ENCODE measurements around the gene VPS26A.
"Not testable (repeated sequence)": the region's sequence is repeated elsewhere in the genome, so short reads cannot be mapped to it uniquely, and the experiment has no call there.

VPS26A gene

DNA sequence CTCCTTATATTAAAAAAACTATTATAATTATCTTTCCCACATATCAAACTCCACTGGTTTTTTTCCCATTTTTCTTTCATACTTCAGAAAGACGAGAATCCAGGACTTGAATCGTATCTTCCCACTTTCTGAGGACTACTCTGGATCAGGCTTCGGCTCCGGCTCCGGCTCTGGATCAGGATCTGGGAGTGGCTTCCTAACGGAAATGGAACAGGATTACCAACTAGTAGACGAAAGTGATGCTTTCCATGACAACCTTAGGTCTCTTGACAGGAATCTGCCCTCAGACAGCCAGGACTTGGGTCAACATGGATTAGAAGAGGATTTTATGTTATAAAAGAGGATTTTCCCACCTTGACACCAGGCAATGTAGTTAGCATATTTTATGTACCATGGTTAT, 20.2 kb upstream of the VPS26A start:
- DNase-seq = no peak

DNA sequence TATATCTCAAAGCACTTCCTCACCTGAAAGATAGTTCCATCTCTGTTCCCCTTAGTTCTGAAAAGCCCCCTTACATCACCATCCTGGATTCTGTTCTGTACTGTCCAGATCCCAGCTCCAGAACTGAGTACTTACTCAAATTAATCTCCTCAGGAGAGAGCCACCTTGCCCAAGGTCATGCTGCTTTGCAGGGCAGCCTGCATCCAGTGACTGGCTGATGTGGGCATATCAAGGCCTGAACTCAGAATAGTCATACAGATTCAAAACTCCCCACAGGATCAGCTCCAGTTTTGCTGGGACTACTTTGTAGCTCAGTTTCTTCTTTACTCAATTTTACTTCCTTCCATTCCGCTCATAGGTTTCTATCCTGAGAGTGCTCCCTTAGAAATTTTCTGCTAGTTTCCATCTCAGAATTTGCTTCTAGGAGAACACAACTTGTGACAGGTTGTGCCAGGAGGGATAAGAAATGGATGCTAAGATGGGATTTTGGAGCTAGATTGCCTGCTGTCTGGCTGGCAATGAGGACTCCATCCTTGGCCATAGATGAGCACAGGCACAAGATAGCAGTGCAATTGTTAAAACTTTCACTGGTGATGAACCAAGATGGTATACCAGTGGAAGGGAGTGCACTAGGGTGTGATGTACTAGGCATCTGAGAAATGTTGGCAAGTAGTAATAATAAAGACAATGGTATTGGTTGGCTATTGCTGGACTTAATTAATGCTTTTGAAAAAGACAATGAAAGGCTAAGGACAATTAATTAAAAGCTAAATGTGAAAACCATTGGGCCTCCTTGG, 18.8 kb upstream of the VPS26A start:
- no peak for DNase-seq

DNA sequence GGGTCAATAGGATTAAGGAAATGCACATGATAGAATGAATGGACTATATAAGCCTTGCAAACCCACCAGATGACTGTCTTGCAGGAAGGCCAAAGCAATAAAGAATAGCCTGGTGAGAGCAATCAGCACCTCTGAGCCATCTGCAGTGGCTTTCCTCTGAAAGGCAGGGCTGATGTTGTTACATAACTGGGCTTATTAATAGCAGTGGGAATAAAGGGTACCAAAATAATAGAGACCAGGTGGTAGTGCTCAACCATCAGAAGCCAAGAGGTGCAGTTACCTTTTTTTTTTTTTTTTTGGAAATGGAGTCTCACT, 16.8 kb upstream of the VPS26A start:
- DNase-seq = no peak

DNA sequence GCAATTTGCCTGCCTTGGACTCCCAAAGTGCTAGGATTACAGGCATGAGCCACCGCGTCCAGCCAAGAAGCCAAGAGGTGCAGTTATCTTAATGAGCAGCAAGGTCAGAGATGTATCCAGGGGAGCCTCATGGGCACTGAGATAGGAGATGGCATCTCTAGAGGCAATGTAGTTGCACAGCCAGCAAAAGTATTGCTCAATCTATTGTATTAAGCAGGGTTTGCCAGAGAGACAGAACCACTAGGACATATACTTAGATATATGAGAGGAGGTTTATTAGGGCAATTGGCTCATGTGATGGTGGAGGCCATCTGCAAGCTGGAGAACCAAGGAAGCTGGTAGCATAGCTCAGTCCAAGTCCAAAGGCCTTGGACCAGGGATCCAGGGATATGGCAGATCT, 16.3 kb upstream of the VPS26A start:
- no peak for DNase-seq

DNA sequence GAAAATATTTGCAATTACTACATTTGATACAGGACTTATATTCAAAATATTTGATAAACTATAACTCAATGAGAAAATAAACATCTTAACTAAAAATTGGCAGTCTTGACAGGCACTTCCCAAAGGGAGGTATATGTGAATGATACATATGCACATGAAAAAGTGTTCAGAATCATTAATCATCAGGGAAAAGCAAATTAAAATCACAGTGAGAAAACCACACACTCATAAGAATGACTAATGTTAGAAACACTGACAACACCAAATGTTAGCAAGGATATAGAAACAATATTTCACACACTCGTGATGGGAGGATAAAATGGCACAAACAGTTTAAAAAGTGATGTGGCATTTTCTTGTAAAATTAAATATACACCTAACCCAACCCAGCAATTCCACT, 4.1 kb upstream of the VPS26A start:
- no peak for DNase-seq

DNA sequence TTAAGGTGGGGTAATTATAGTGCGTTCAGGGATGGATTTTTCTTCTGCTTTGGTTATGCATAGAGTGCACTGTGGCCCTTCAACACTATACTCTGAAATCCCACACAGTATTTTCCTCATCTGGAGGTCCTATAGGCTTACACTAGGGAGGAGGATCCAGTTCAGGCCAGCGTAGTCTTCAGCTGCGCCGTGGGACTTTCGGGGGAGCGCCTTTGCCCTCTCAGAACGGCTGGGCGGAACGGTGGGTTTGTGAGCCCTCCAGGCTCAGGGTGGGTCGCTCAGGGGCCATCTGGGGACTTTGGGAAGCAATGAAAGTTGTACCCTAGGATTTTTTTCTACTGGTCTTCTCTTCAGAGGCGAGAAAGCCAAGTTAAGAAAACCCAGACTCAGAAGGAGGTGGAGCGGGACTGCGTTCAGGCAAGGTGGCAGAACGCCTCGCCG, 652 bp upstream of the VPS26A start:
- DNase-seq = peak; percentile 75

DNA sequence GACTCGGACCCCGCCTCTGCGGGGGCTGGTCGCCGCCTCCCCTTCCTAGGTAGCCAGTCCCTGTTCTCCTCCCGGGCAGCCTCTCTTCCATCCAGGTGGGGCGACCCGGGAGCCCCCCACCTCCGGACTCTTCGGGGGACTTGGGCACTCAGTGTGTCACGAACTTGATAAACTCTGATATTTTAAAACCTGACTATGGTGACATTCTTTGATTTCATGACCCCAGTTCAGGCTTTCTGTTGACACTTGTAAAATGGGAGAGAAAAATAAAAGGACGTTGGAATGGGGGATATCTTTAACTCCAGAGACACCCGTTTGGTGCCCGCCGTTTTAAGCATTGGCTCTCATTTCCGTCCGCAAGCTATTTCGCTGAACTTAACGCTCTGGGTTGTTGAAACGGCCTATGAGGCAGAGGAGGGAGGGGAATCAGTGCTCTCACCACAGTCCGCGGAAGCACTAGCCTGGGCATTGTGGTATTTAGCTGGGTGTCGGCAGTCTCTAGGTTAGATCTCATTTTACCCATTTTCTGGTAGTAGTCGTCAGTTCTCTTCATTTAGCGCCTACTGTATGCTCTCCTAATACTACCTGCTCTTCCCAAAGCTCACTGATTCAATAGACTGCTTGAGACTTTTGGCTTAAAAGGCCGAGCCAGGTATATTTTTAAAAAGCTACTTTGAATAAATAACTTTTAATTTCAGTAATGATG, 738 bp downstream of the VPS26A start:
- peak; percentile 62 for DNase-seq

DNA sequence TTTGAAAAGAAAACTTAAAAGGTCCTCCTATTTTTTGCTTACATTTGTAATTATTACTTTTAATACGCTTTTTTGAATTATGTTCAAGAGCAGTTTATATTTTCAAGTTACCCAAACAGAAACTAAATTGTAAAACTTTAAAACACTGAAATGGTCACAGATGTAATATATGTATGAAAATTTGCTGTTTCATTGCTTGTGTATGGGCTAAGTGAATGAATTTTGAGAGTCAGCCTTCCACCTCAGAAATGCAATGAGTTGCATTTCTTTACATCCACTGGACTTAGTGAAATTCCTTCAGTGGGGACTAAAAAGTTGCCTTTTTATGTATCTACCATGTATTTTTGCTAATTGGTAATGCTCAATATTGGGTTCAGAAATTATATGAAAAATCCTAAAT, 1.6 kb downstream of the VPS26A start:
- DNase-seq = no peak

DNA sequence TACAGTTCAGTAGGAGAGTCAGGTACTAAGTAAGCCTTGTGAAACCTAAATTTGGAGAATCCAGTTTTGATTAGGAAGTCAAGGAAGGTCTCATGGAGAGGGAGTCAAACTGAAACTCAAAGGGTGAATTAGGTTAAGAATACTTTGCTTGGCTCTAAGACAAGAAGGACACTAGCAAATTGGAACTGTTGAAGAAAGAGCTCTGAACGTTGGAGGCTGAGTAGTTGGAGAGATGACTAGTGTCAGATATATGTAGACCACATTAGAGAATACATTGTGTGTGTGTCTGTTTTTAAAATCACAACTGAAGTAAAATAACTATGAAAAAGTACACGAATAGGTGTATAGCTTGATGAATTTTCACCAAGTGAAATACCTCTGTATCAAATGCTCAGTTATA, 6.3 kb downstream of the VPS26A start:
- DNase-seq = peak; percentile 8

DNA sequence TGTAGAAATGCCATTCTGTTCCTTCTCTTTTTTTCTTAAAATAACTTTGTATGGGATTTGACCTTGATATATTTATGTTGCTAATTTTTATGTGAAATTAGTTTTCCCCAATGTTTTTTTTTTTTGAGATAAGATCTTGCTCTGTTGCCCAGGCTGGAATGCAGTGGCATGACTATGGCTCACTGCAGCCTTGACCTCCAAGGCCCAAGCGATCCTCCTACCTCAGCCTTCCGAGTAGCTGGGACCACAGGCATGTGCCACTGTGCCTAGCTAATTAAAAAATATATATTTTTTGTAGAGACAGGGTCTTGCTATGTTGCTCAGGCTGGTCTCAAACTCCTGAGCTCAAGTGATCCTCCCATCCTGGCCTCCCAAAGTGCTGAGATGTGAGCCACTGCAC, 16.0 kb downstream of the VPS26A start:
- DNase-seq = no peak

DNA sequence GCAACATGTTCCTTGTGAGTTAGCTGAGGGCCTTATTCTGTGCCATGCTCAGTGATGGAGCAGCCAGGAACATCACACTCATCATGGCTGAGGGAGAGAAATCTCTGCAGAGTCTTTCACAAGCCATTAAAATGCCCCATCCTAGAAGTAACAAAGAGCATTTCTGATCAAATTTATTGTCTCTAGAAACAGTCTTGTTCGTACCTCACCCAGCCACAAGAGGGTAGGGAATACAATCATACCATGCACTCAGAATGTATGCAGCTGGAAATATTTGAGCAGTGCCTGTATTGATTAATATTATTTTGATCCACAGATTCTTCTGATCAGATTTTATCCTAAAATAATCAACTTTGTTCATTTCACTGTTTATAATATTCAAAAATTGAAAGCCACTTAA, 17.3 kb downstream of the VPS26A start:
- DNase-seq = no peak

DNA sequence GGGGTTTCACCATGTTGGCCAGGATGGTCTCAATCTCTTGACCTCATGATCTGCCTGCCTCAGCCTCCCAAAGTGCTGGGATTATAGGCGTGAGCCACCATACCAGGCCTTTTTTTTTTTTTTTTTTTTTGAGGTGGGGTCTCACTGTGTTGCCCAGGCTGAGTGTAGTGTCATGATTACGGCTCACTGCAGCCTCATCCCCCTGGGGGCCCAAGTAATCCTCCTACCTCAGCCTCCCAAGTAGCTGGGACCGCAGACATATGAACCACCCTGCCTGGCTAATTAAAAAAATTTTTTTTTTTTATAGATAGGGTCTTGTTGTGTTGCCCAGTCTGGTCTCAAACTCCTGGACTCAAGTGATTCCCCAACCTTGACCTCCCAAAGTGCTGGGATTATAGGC, 18.1 kb downstream of the VPS26A start:
- not testable (repeated sequence) for DNase-seq

DNA sequence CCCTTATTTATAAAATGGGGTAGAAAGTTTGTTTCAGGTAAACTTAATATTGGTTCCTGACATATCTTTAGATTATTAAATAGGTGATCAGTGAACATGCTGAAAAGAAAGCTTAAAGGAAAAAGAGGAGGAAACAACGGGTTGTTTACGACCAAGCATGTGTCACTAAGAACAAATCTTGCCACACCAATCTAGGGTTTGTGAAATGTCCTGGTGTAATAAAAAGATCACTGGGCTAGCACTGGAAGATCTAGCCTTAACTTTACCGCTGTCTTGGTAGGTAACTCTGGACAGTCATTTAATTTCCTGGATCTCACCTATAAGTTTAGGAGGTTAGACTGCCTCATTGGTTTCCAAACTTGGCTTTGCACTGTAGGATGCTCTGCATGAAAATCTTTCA, 19.0 kb downstream of the VPS26A start:
- no peak for DNase-seq

DNA sequence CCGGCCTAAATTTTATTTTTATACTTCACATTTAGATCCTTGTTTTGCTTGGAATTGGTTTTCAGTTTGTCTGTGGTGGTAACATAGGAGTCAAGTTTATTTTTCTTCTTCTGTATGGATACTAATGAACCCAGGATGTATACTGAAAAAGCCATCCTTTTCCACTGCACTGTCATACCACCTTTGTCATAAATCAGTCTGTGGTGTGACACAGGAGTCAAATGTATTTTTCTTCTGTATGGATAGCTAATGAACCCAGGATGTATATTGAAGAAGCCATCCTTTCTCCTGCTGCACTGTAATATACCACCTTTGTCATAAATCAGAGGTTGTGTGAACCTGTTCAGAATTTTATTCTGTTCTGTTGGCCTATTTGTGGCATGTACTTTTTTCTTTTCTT, 21.4 kb downstream of the VPS26A start:
- no peak for DNase-seq

DNA sequence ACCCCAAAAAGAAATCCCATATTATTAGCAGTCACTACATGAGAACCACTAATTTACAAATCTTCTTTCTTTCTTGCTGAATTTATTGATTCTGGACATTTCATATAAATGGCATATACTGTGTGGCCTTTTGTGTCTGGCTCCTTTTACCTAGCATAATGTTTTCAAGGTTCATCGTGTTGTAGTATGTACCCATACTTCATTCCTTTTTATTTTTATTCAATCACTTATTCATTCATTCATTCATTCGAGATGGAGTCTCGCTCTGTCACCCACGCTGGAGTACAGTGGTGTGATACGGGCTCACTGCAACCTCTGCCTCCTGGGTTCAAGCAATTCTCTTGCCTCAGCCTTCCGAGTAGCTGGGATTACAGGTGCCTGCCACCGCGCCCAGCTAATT, 21.9 kb downstream of the VPS26A start:
- no peak for DNase-seq

DNA sequence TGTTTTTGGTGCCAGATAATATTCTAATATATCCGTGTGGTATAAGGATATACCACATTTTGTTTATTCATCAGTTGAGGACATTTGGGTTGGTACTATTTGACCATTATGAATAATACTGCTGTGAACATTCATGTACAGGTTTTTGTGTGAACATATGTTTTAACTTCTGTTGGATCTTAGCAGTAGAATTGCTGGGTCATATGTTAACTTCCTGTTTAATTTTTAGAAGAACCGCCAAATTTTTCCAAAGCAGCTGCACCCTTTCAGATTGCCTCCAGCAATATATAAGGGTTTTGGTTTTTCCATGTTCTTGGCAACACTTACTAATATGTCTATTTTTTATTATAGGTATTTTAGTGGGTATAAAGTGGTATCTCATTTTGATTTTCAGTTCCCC, 22.8 kb downstream of the VPS26A start:
- DNase-seq = no peak

DNA sequence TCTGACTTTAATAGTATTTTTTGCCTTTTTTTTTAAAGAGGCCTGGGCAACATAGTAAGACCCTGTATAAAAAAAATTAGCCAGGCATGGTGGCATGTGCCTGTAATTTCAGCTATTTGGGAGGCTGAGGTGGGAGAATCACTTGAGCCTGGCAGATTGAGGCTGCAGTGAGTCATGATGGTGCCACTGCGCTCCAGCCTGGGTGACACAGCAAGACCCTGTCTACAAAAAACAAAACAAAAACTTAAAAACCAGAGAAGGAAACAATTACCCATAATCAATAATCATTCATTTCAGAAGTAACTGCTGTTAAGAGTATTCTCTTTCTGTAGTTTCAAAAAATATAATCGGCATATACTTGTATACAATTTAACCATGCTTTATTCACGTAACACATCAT, 28.0 kb downstream of the VPS26A start:
- DNase-seq = no peak

DNA sequence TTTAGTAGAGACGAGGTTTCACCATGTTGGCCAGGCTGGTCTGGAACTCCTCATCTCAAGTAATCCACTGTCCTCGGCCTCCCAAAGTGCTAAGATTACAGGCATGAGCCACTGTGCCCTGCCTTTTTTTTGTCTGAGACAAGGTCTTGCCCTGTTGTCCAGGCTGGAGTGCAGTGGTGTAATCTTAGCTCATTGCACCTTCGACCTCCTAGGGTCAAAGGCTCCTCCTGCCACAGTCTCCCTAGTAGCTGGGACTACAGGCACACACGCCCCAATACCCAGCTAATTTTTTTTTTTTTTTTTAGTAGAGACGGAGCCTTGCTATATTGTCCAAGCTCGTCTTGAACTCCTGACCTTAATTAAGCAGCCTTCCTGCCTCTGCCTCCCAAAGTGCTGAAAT, 29.2 kb downstream of the VPS26A start:
- no peak for DNase-seq

DNA sequence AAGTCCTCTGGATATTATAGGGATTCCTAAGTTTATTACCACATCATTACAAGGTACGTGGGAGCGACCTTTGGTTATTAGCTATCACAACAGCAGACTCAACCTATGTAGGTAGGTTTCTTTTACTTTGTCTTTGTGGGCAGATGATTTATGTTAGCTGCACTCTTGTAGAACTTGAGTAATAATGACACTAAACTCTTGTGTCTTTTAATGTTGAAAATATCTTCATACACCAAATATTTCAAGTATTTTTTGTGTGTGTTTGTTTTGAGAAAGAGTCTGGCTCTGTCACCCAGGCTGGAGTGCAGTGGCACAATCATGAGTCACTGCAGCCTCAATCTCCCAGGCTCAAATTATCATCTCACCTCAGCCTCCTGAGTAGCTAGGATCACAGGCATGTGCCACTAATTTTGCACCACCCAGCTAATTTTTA, 36.8 kb downstream of the VPS26A start:
- peak; percentile 75 for DNase-seq

DNA sequence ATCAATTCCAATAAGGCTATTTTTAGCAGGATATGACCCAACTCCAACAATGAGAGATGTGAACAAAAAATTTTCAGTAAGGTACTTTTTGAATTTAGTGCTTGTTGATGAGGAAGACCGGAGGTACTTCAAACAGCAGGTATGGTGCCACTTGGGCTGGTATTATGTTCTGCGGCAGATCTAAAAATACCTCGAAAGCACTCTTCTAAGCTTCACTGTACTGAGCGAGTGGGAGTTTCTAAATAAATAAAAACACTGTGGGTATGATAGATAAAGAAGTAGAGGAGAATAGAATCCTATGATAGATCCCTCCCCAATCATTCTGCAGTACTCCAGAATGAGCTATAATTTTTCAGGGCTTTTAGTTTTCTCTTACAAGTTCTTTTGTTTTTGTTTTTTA, 44.5 kb downstream of the VPS26A start:
- DNase-seq = no peak

DNA sequence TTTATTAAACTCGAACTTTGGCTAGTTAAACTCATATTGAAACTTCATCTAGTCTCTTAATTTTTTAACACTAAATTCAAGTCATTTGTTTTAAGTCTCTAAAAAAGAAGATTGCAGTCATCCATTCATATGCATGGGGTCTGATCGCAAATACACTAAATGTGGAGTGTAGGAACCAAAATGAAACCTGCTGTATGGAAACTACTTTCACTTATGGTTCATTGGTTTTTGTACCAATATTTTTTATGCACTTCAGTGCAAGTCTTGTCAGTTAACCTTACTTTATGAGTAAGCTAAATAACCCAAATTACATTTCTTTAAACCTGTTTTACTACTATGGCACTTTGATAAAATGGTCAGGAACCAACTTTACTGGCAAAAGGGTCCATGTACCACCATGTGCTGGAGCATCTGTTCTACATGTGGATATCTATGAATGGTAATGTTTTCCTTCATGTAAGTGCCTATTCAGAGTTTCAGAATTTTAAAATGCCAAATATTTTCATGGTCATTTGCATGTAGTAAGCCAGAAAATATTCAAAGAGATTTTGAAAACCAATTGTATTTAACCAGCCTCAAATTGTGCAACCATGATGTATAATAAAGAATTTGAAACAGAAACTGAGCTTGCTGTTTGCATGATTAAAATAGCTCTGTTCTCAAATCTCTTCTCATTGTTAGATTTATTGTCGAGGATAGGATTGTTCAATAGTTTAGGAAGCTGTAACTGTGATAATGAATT, 48.4 kb downstream of the VPS26A start:
- DNase-seq = no peak

DNA sequence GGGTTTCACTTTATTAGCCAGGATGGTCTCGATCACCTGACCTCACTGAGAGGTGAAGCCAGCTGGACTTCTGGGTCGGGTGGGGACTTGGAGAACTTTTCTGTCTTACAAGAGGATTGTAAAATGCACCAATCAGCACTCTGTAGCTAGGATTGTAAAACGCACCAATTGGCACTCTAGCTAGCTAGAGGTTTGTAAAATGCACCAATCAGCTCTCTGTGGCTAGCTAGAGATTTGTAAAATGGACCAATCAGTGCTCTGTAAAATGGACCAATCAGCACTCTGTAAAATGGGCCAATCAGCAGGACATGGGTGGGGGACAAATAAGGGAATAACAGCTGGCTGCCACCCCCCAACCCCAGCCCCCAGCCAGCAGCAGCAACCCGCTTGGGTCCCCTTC, 51.3 kb downstream of the VPS26A start:
- not testable (repeated sequence) for DNase-seq

DNA sequence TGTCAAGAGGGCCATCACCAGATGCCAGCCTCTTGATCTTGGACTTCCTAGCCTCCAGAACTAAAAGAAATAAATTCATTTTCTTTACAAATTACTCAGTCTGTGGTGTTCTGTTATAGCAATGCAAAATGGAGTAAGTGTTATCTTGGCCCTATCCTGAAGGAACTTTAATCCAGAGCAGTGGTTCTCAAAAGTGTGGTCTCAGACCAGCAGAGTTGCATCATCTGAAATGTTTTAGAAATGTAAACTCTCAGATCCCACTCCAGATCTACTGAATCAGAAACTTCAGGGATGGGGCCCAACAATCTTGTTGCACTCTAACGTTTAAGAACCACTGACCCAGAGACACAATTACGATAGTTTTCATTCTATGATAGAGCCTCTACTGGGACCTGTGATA, 52.8 kb downstream of the VPS26A start:
- DNase-seq = no peak

Data from fibroblast of skin of back (primary cell).